Activated CD4-positive, alpha-beta T cell treated with anti-CD3 and anti-CD28 coated beads for 48 hours (primary cell): ENCODE measurements around the gene KIF26A.
A peak's percentile ranks its signal among the peaks of the same experiment; 100 is the strongest.

Source experiments
- DNase-seq: peaks from one replicate; pipeline ENCODE4 v3.0.0-alpha.2; 2020

The KIF26A gene

GRCh38 chr14:104138098-104138717, at the start of gene KIF26A:
TSS of gene KIF26A (plus strand) at chr14:104138587. CDS start at chr14:104138723, 136 bp downstream.
- peak; percentile 35 for DNase-seq

GRCh38 chr14:104090071-104090748, 48.2 kb upstream of the KIF26A start:
- no peak for DNase-seq

- no peak for DNase-seq
Observed at GRCh38 chr14:104091061-104091926, 47.1 kb upstream of the KIF26A start.

GRCh38 chr14:104091927-104092771, 46.2 kb upstream of the KIF26A start:
- no peak for DNase-seq

GRCh38 chr14:104092931-104093365, 45.4 kb upstream of the KIF26A start:
- DNase-seq, result no peak

GRCh38 chr14:104093366-104094055, 44.9 kb upstream of the KIF26A start:
- DNase-seq, result no peak

GRCh38 chr14:104094056-104094708, 44.2 kb upstream of the KIF26A start:
- no peak for DNase-seq

GRCh38 chr14:104094709-104095425, 43.5 kb upstream of the KIF26A start:
- DNase-seq, result peak; percentile 87

- DNase-seq, result no peak
Observed at GRCh38 chr14:104095426-104096310, 42.7 kb upstream of the KIF26A start.

- no peak for DNase-seq
Observed at GRCh38 chr14:104096318-104096717, 42.1 kb upstream of the KIF26A start.

- no peak for DNase-seq
Observed at GRCh38 chr14:104096751-104097700, 41.4 kb upstream of the KIF26A start.

GRCh38 chr14:104098272-104099095, 39.9 kb upstream of the KIF26A start:
- DNase-seq, result no peak

- DNase-seq, result no peak
Observed at GRCh38 chr14:104099096-104100041, 39.0 kb upstream of the KIF26A start.

GRCh38 chr14:104100171-104101085, 38.0 kb upstream of the KIF26A start:
- no peak for DNase-seq

GRCh38 chr14:104101086-104101621, 37.2 kb upstream of the KIF26A start:
- DNase-seq, result no peak
